H1 (cell line): Measurements from ENCODE around the gene CAMK2B.

Source experiments
- ASH2L ChIP-seq: fragments of 200-600, 300-600 bp; sonication (generic); IDR thresholded peaks from one replicate; pipeline ENCODE4 v1.7.1; 2017; ENCODE audit warnings: low read length
- CHD1 ChIP-seq: IDR thresholded peaks from 2 replicates; pipeline ENCODE4 v1.6.1; 2012; ENCODE audit warnings: low read depth, low read length, improper control_type of control experiment
- CREB1 ChIP-seq: IDR thresholded peaks from 2 replicates; pipeline ENCODE4 v1.6.1; 2012; ENCODE audit warnings: inconsistent platforms
- EP300 ChIP-seq, 2 experiments: IDR thresholded peaks; 1 replicate in 1 of 2; 2 replicates in 1 of 2; pipeline ENCODE4 v1.6.1; 2011 to 2012; ENCODE audit warnings: low read depth in 2 of 2, low read length in 2 of 2, mild to moderate bottlenecking in 2 of 2, borderline replicate concordance in 1 of 2, inconsistent platforms in 1 of 2, moderate library complexity in 1 of 2
- EZH2 ChIP-seq: fragments of 200-600 bp; sonication (generic); IDR thresholded peaks from 2 replicates; pipeline ENCODE4 v1.7.1; 2012; ENCODE audit warnings: low read depth, mild to moderate bottlenecking, moderate library complexity, low read length, inconsistent platforms; ENCODE audit not compliant: severe bottlenecking
- KDM1A ChIP-seq: fragments of 200-600, 300-600 bp; sonication (generic); IDR thresholded peaks from 2 replicates; pipeline ENCODE4 v1.7.1; 2016; ENCODE audit warnings: mild to moderate bottlenecking, low read length, borderline replicate concordance
- POLR2A ChIP-seq, 2 experiments: IDR thresholded peaks; 1 replicate in 1 of 2; 2 replicates in 1 of 2; pipeline ENCODE4 v1.6.1; 2011; ENCODE audit warnings: low read depth in 2 of 2, low read length in 2 of 2, mild to moderate bottlenecking in 2 of 2; ENCODE audit errors: control extremely low read depth in 1 of 2
- SUZ12 ChIP-seq: fragments of 200-600 bp; sonication (generic); IDR thresholded peaks from 2 replicates; pipeline ENCODE4 v1.6.1; 2012; ENCODE audit warnings: mild to moderate bottlenecking, inconsistent platforms, low read length, moderate library complexity, mixed read lengths
- ZNF274 ChIP-seq: IDR thresholded peaks from 2 replicates; pipeline ENCODE4 v1.7.0; 2012; ENCODE audit warnings: low read length, borderline replicate concordance; ENCODE audit errors: extremely low read depth
- TF ChIP-seq, protein P1 (sequence below), 3 experiments: IDR thresholded peaks; 1 replicate in 2 of 3; 2 replicates in 1 of 3; pipeline versions ENCODE4 v1.5.1 to v1.6.1; 2011; ENCODE audit warnings: low read length in 3 of 3, mild to moderate bottlenecking in 3 of 3, inconsistent platforms in 2 of 3, low read depth in 1 of 3, moderate library complexity in 1 of 3; ENCODE audit not compliant: insufficient read depth in 1 of 3; ENCODE audit errors: control extremely low read depth in 1 of 3
- TF ChIP-seq, protein P2 (sequence below): IDR thresholded peaks from 2 replicates; pipeline ENCODE4 v1.6.1; 2011; ENCODE audit warnings: low read length, improper control_type of control experiment

DNA sequence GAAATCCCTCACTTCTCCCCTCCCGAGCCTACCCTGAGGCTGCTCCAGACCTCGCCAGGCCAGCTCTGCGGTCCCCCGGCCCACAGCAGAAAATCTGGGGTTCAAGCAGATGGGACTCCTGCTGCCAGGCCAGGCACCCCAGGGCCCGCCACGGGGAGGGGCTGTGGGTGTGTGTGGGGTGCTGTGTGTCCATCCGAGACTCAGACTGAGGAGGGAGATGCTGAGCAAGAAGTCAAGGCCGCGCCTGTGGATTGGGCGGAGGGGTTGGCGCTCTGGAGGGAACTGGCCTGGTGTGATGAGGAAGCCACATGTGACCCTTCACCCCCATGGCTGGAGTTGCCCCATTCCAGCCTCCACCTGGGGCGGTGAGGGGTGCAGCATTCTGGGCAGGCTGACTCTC, 73.5 kb downstream of the CAMK2B start:
- TF ChIP-seq KDM1A: no peak
- no peak for TF ChIP-seq POLR2A (IDR thresholded peaks at IDR 0.05; ENCODE audit: control extremely low read depth in 1 of 2, low read depth in 2 of 2, low read length in 2 of 2)
- TF ChIP-seq, protein P1, sequence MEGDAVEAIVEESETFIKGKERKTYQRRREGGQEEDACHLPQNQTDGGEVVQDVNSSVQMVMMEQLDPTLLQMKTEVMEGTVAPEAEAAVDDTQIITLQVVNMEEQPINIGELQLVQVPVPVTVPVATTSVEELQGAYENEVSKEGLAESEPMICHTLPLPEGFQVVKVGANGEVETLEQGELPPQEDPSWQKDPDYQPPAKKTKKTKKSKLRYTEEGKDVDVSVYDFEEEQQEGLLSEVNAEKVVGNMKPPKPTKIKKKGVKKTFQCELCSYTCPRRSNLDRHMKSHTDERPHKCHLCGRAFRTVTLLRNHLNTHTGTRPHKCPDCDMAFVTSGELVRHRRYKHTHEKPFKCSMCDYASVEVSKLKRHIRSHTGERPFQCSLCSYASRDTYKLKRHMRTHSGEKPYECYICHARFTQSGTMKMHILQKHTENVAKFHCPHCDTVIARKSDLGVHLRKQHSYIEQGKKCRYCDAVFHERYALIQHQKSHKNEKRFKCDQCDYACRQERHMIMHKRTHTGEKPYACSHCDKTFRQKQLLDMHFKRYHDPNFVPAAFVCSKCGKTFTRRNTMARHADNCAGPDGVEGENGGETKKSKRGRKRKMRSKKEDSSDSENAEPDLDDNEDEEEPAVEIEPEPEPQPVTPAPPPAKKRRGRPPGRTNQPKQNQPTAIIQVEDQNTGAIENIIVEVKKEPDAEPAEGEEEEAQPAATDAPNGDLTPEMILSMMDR (IDR thresholded peaks at IDR 0.05; ENCODE audit: control extremely low read depth in 1 of 3, insufficient read depth in 1 of 3, low read depth in 1 of 3, low read length in 3 of 3): no peak
- no peak for TF ChIP-seq CREB1
- TF ChIP-seq, protein P2, sequence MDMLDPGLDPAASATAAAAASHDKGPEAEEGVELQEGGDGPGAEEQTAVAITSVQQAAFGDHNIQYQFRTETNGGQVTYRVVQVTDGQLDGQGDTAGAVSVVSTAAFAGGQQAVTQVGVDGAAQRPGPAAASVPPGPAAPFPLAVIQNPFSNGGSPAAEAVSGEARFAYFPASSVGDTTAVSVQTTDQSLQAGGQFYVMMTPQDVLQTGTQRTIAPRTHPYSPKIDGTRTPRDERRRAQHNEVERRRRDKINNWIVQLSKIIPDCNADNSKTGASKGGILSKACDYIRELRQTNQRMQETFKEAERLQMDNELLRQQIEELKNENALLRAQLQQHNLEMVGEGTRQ: no peak
- no peak for TF ChIP-seq ZNF274
- TF ChIP-seq ASH2L: no peak
- TF ChIP-seq SUZ12: no peak
- no peak for TF ChIP-seq CHD1
- TF ChIP-seq EP300 (IDR thresholded peaks at IDR 0.05; ENCODE audit: borderline replicate concordance in 1 of 2, low read depth in 2 of 2, low read length in 2 of 2): no peak
- TF ChIP-seq EZH2: no peak
